ENCODE data around the gene MLXIP. TPM values are rescaled to one million over a fixed set of nuclear protein-coding genes. Genes with fewer than 3 reads are reported as not detected.
"Not testable (repeated sequence)": the region's sequence is repeated elsewhere in the genome, so short reads cannot be mapped to it uniquely, and the experiment has no call there.

MLXIP gene
- total RNA-seq, 2 donors from 2014 or later, result 19.7 to 28.9 TPM

DNA sequence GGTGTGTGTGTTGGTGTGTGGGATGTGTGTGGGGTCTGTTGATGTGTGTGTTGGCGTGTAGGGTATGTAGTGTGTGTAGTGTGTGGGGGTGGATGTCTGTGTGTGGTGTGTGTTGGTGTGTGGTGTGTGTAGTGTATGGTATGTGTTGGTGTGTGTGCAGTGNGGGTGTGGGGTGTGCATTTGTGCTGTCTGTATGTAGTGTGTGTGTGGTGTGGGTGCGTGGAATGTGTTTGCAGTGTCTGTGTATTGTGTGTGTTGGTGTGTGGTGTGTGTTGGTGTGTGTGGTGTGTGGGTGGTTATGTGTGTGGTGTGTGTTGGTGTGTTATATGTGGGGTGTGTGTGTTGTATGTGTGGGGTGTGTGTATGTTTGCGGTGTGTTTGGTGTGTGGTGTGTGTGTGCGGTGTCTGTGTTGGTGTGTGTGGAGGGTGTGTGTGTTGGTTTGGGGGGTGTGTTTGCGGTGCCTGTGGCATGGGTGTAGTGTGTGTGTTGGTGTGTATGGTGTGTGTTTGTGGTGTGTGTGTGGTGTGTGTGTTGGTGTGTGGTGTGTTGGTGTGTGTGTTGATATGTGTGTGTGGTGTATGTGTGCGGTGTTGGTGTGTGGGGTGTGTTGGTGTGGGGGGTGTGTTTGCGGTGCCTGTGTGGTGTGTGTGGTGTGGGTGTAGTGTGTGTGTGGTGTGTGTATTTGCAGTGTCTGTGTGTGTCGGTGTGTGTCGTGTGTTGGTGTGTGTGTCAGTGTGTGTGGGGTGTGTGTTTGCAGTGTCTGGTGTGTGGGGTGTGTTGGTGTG is 14.7 kb downstream of the MLXIP start:
- H3K36me3 Mint-ChIP-seq (ENCODE audit: low read depth), result peaks cover 10% of the 10 kb centered on the region
- no peaks in the 10 kb centered on the region for H3K9me3 Mint-ChIP-seq
- no peak overlapping the region for H3K27ac Mint-ChIP-seq
- no peak for ATAC-seq (replicated peaks)
- H3K4me1 Mint-ChIP-seq, result peaks cover 5% of the 10 kb centered on the region
- no peak overlapping the region for H3K4me3 Mint-ChIP-seq
- no peaks in the 10 kb centered on the region for H3K27me3 Mint-ChIP-seq

DNA sequence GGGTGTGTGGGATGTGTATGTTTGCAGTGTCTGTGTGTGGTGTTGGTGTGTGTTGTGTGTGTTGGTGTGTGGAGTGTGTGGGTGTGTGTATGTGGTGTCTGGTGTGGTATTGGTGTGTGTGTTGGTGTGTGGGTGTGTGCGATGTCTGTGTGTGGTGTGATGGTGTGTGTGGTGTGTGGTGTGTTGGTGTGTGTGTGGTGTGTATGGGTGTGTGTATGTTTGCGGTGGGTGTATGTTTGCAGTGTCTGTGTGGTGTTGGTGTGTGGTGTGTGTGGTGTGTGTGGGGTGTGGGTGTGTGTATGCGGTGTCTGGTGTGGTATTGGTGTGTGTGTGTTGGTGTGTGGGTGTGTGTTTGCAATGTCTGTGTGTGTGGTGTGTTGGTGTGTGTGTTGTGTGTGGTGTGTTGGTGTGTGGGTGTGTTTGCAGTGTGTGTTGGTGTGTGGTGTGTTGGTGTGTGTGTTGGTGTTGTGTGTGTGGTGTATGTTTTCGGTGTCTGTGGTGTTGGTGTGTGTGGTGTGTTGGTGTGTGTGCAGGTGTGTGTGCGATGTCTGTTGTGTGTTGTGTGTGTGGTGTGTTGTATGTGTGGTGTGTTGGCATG is 15.7 kb downstream of the MLXIP start:
- H3K4me3 Mint-ChIP-seq, result no peak overlapping the region
- H3K27ac Mint-ChIP-seq, result no peak overlapping the region
- no peaks in the 10 kb centered on the region for H3K9me3 Mint-ChIP-seq
- peak; percentile 7 for ATAC-seq (replicated peaks)
- peaks cover 6% of the 10 kb centered on the region for H3K36me3 Mint-ChIP-seq (ENCODE audit: low read depth)
- no peaks in the 10 kb centered on the region for H3K27me3 Mint-ChIP-seq
- peaks cover 8% of the 10 kb centered on the region for H3K4me1 Mint-ChIP-seq

- no peak overlapping the region for H3K4me3 Mint-ChIP-seq
- no peaks in the 10 kb centered on the region for H3K9me3 Mint-ChIP-seq
- H3K27ac Mint-ChIP-seq, result no peak overlapping the region
- no peaks in the 10 kb centered on the region for H3K27me3 Mint-ChIP-seq
- ATAC-seq (replicated peaks), result no peak
- peaks cover 6% of the 10 kb centered on the region for H3K36me3 Mint-ChIP-seq (ENCODE audit: low read depth)
- peaks cover 13% of the 10 kb centered on the region for H3K4me1 Mint-ChIP-seq
Measured at GRCh38 chr12:122094735-122095631, 16.4 kb downstream of the MLXIP start.

GRCh38 chr12:122096014-122096413 is 17.5 kb downstream of the MLXIP start:
- H3K9me3 Mint-ChIP-seq, result no peaks in the 10 kb centered on the region
- H3K27ac Mint-ChIP-seq, result peak overlapping the region; percentile 74
- no peak for ATAC-seq (replicated peaks)
- peaks cover 21% of the 10 kb centered on the region for H3K4me1 Mint-ChIP-seq
- H3K4me3 Mint-ChIP-seq, result no peak overlapping the region
- H3K36me3 Mint-ChIP-seq (ENCODE audit: low read depth), result no peaks in the 10 kb centered on the region
- no peaks in the 10 kb centered on the region for H3K27me3 Mint-ChIP-seq

DNA sequence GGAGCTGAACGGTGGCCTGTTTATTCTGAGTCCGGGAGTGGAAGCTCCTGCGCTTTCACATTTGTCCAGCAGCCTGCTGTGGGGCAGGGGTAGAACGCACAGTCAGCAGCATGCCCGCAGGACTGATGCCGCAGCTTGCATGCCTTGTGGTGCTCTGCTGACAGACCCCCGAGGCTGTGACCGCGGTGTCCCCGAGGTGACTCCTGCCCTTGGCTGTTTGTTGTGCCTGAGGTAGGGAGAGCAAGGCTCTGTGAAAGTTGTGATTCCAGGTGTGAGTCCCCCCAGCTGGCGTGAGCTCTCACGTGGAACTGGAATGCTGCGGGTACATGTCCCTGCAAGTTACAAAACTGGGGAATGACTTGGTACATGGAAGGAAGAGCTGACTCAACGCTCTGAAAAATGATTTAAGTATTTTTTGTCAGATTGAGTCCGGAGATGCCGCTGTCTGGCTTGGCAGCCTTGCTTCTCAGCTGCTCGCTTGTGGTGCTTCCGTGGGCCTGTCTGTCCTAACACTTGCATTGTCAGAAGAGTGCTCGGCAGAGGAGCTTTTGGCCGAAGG is 18.1 kb downstream of the MLXIP start:
- peaks cover 21% of the 10 kb centered on the region for H3K4me1 Mint-ChIP-seq
- H3K27ac Mint-ChIP-seq, result peak overlapping the region; percentile 74
- no peaks in the 10 kb centered on the region for H3K9me3 Mint-ChIP-seq
- H3K36me3 Mint-ChIP-seq (ENCODE audit: low read depth), result no peaks in the 10 kb centered on the region
- no peak for ATAC-seq (replicated peaks)
- H3K27me3 Mint-ChIP-seq, result no peaks in the 10 kb centered on the region
- no peak overlapping the region for H3K4me3 Mint-ChIP-seq

DNA sequence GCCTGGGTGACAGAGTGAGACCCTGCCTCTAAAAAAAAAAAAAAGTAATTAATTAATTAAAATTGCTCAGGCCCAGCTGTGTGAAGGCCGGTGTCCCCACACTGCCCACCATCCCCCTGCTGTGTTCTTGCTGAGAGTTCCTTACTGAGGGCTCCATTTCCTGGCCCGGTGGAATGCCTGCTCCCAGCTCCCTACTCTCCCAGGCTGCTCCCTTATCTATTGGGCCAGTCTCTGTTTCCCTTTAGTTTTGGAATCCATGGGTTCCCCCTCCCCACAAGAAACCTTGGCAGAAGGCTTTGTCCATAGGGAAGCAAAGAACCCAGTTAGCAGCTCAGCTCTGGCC is 19.0 kb downstream of the MLXIP start:
- no peak for ATAC-seq (replicated peaks)
- Mint-ChIP-seq H3K4me3 (no peak overlapping the region), H3K27me3 (no peaks in the 10 kb centered on the region), H3K36me3 (ENCODE audit: low read depth) (no peaks in the 10 kb centered on the region), H3K9me3 (no peaks in the 10 kb centered on the region), H3K4me1 (peaks cover 24% of the 10 kb centered on the region), H3K27ac (peak overlapping the region; percentile 49)

DNA sequence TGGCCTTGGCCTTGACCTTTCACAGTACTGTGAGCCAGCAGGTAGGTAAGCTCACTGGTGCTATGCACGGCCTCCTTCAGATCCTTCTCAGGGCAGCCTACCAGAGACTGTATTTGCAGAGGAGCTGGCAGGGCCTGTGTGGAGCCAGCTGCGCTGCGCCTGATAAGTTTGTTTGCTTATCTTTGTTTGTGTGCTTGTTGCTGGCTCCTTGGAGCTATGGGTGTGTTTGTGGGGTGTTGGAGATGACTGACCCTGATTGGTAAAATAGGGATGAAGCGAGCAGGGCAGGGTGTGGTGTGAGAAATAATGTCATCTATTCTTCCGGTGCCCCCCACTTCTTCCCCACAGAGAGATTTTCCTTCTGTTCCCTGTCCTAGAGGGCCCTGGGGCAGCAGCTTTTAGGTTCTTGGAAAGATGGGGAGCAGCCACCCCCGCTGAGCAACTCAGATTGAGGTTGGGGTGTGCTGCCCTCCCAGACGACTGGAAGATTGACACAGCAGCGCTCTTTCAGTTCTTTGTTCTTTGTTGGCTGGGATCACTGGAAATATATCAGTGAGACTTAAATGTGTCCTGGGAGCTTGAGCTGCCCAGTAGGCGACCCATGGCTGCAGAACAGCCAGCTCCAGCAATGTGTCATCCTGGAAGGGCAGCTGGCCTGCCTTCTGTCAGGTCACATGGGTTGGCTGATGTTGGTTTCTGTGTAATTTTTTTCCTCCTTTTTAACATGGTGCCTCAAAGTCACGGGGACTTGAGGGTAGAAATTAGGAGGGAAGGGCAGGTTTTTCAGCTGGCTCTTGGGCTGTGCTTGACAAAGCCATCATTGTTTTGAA is 19.6 kb downstream of the MLXIP start:
- H3K9me3 Mint-ChIP-seq, result no peaks in the 10 kb centered on the region
- H3K27ac Mint-ChIP-seq, result peak overlapping the region; percentile 49
- peak overlapping the region; percentile 24 for H3K4me3 Mint-ChIP-seq
- no peak for ATAC-seq (replicated peaks)
- no peaks in the 10 kb centered on the region for H3K36me3 Mint-ChIP-seq (ENCODE audit: low read depth)
- H3K27me3 Mint-ChIP-seq, result no peaks in the 10 kb centered on the region
- peaks cover 26% of the 10 kb centered on the region for H3K4me1 Mint-ChIP-seq

- Mint-ChIP-seq H3K36me3 (ENCODE audit: low read depth) (no peaks in the 10 kb centered on the region), H3K27ac (peak overlapping the region; percentile 85), H3K27me3 (no peaks in the 10 kb centered on the region), H3K9me3 (no peaks in the 10 kb centered on the region), H3K4me3 (peak overlapping the region; percentile 81), H3K4me1 (peaks cover 30% of the 10 kb centered on the region)
- peak; percentile 28 for ATAC-seq (replicated peaks)
Measured at GRCh38 chr12:122099280-122099749, 20.8 kb downstream of the MLXIP start.

DNA sequence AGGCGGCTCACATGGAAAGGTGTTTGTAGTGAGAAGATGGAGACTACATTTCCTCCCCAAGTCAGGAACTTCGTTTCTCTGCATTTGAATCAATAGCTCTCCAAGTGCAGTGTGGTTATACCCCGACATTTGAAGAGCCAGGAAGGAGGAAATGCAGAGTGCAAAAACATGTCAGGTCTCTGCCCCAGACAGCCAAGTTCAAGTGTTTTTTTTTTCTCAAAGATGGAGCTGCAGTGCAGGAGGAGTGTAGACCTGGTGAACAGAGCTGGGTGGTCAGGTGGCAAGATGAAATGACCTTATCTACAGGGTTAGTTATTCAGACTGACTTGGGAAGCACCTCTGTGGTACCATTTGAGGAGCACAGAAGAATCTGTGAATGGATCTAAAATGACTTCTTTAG is 21.3 kb downstream of the MLXIP start:
- Mint-ChIP-seq H3K36me3 (ENCODE audit: low read depth) (no peaks in the 10 kb centered on the region), H3K4me3 (peak overlapping the region; percentile 81), H3K9me3 (no peaks in the 10 kb centered on the region), H3K27me3 (no peaks in the 10 kb centered on the region), H3K27ac (peak overlapping the region; percentile 85), H3K4me1 (peaks cover 36% of the 10 kb centered on the region)
- ATAC-seq (replicated peaks), result peak; percentile 55

DNA sequence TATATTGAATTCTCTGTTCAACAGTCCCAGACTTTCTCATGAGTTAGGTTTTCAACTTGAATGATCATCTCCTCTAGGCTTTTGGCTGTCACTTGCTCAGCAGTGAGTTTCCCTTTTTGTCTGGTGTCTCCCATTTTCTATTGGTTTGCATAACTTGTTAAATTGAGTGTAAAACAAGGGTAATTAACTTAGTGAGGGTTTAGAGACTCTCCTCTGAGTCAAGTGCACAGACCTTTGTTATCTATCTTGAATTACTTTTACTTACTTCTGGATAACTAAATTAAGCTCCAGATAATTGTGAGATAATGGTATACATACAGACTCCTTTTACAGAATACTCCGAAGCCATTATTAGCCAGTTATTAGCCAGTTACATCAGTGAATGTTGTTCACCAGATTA is 22.0 kb downstream of the MLXIP start:
- H3K36me3 Mint-ChIP-seq (ENCODE audit: low read depth), result no peaks in the 10 kb centered on the region
- no peaks in the 10 kb centered on the region for H3K9me3 Mint-ChIP-seq
- H3K27me3 Mint-ChIP-seq, result no peaks in the 10 kb centered on the region
- peaks cover 39% of the 10 kb centered on the region for H3K4me1 Mint-ChIP-seq
- H3K27ac Mint-ChIP-seq, result peak overlapping the region; percentile 85
- H3K4me3 Mint-ChIP-seq, result peak overlapping the region; percentile 81
- ATAC-seq (replicated peaks), result no peak

DNA sequence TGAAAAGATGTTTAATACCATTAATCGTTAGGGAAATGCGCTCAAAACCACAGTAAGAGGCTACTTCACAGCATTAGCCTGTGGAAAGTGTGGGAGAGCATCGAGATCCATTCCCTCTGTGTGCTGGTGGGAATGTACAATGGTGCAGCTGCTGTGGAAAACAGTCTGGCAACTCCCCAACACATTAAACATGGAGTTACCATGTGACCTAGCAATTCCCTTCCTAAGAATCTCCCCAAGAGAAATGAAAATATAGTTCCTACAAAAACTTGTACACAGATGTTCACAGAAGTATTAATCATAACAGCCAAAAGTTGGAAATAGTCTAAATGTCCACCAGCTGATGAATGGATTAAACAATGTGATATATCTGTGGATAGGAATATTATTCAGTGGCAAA is 23.8 kb downstream of the MLXIP start:
- H3K4me3 Mint-ChIP-seq, result peak overlapping the region; percentile 7
- H3K27me3 Mint-ChIP-seq, result no peaks in the 10 kb centered on the region
- H3K36me3 Mint-ChIP-seq (ENCODE audit: low read depth), result no peaks in the 10 kb centered on the region
- H3K27ac Mint-ChIP-seq, result no peak overlapping the region
- H3K4me1 Mint-ChIP-seq, result peaks cover 51% of the 10 kb centered on the region
- no peak for ATAC-seq (replicated peaks)
- H3K9me3 Mint-ChIP-seq, result no peaks in the 10 kb centered on the region

DNA sequence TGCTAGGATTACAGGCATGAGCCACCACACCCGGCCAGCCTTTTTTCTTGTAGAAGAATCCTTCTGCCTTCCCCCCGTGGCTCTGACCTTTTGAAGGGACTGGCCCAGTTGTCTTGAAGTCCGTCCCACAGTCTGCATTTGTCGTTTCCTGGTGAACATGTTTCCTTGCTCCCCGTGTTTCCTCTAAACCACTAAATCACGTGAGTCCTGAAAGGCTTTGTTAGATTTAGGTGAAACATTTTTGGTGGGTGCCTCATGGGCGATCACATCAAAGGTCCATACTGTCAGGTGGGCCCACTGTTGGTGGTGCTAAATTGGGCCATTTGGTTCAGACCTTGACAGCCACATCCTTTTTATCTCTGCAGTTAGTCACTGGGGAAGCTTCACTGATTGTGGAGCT is 26.3 kb downstream of the MLXIP start:
- Mint-ChIP-seq H3K4me3 (peak overlapping the region; percentile 65), H3K36me3 (ENCODE audit: low read depth) (no peaks in the 10 kb centered on the region), H3K9me3 (no peaks in the 10 kb centered on the region), H3K27ac (peak overlapping the region; percentile 71), H3K4me1 (peaks cover 58% of the 10 kb centered on the region), H3K27me3 (no peaks in the 10 kb centered on the region)
- ATAC-seq (replicated peaks), result peak; percentile 42

DNA sequence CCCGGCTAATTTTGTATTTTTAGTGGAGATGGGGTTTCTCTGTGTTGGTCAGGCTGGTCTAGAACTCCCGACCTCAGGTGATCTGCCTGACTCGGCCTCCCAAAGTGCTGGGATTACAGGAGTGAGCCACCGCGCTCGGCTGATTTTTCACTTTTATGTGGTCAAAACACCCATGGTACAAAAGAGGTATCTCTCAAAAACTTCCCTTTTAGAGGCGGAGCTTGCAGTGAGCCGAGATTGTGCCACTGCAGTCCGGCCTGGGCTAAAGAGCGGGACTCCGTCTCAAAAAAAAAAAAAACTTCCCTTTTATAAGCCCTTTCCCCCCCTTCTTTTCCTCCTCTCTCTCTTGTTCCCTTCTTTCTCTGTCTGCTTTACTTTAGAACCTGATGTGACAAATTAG is 26.9 kb downstream of the MLXIP start:
- H3K9me3 Mint-ChIP-seq; ATAC-seq (replicated peaks); H3K27me3 Mint-ChIP-seq; H3K36me3 Mint-ChIP-seq (ENCODE audit: low read depth): not testable (repeated sequence)
- Mint-ChIP-seq H3K27ac (peak overlapping the region; percentile 67), H3K4me3 (peak overlapping the region; percentile 65), H3K4me1 (peaks cover 51% of the 10 kb centered on the region)

- ATAC-seq (replicated peaks), result no peak
- Mint-ChIP-seq H3K4me3 (peak overlapping the region; percentile 78), H3K27ac (no peak overlapping the region), H3K4me1 (peaks cover 50% of the 10 kb centered on the region), H3K27me3 (no peaks in the 10 kb centered on the region), H3K9me3 (no peaks in the 10 kb centered on the region), H3K36me3 (ENCODE audit: low read depth) (no peaks in the 10 kb centered on the region)
Measured at GRCh38 chr12:122106843-122107242, 28.3 kb downstream of the MLXIP start.

All from activated T-helper 17 cell treated with anti-CD3 and anti-CD28 coated beads, Interleukin-2, amount 50 U/mL, for 72 hours (primary cell).